Thyroid gland (tissue), 4 donors: ENCODE measurements around the gene SEMA4B. TPM values are rescaled to one million over a fixed set of nuclear protein-coding genes. Genes with fewer than 3 reads are reported as not detected.
A peak's percentile ranks its signal among the peaks of the same experiment; 100 is the strongest.
"Not testable (repeated sequence)": the region's sequence is repeated elsewhere in the genome, so short reads cannot be mapped to it uniquely, and the experiment has no call there.

Experiments
- DNase-seq, 2 donors: peaks; one replicate each; pipeline ENCODE4 v3.0.0-alpha.2; 2019
- H3K27ac ChIP-seq, 3 donors: fragments of 200-600 bp; sonication (generic); 1 replicate in 2 of 3; 2 replicates in 1 of 3; pipeline ENCODE4 v1.5.1; 2016 to 2019; ENCODE audit warnings: mild to moderate bottlenecking in 1 of 3, moderate library complexity in 1 of 3
- H3K27me3 ChIP-seq: fragments of 200-600 bp; sonication (generic); one replicate; pipeline ENCODE4 v1.5.1; 2019
- H3K36me3 ChIP-seq, 2 donors: fragments of 200-600 bp; sonication (generic); one replicate each; pipeline ENCODE4 v1.5.1; 2016 to 2019
- H3K4me1 ChIP-seq, 2 donors: fragments of 200-600 bp; sonication (generic); one replicate each; pipeline ENCODE4 v1.5.1; 2017 to 2019
- H3K4me3 ChIP-seq, 3 donors: fragments of 200-600 bp; sonication (generic); replicated peaks in 1 of 3; 1 replicate in 2 of 3; 2 replicates in 1 of 3; pipeline ENCODE4 v1.5.1; 2016; ENCODE audit warnings: mild to moderate bottlenecking in 1 of 3
- H3K9me3 ChIP-seq: fragments of 200-600 bp; sonication (generic); one replicate; pipeline ENCODE4 v1.5.1; 2017
- POLR2A ChIP-seq, 2 donors: fragments of 450-650 bp; IDR thresholded peaks; one replicate each; pipeline ENCODE4 v1.6.1; 2017; ENCODE audit warnings: antibody characterized with exemption in 2 of 2, mild to moderate bottlenecking in 2 of 2, moderate library complexity in 1 of 2
- WGBS, 2 donors: methylation state at CpG; one replicate each; pipeline ENCODE4 v1.1.5; 2017; 5-methylcytosine and 5-hydroxymethylcytosine counted together
- intact Hi-C: fragments of 100-400 bp; cut with DNase I; formaldehyde crosslinking; loops from one replicate; pipeline ENCODE4 v1.15.1; 2023
- total RNA-seq, 4 donors: library from RNA; depleted of rRNA; stranded (reverse); fragments of >200 nt; gene quantifications; one replicate each; pipeline ENCODE4 v1.2.3, GENCODE V29; 2016
- TF ChIP-seq, protein P1 (sequence below), 6 experiments: fragments of 200-600 bp in 3 of 6; fragments of 450-650 bp in 3 of 6; sonication (generic) in 3 of 6; IDR thresholded peaks; one replicate each; pipeline ENCODE4 v1.5.1; 2016 to 2019; ENCODE audit warnings: antibody characterized with exemption in 6 of 6, mild to moderate bottlenecking in 2 of 6, inconsistent platforms in 1 of 6, moderate library complexity in 1 of 6

SEMA4B gene
- total RNA-seq, 4 donors from 2014 or later, result 49.5 to 163 (median 69.9) TPM

DNA sequence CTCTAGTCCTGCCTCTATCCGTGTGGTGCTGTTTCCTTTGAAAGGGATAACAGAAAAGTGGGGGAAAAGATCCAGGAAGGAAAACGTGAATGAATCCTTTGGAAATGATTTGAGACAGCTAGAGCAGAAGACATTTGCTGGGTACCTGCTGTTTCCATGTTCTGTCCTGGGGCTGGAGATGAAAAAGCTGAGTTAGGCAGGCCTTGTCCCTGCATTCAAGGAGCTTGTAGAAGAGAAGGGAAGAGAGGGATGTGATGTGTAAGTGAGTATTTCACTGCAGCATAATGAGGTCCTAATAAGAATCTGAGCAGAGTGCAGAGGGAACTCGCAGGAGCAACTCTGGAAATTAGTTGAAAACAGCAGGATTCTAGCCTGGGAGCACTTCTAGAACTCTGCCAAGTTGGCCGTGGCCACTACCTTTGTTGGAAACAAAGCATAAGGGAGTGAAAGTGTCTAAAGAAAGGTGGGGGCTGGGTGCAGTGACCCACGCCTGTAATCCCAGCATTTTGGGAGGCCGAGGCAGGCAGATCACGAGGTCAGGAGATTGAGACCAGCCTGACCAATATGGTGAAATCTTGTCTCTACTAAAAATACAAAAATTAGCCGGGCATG, 13.8 kb upstream of the SEMA4B start:
- H3K4me3 ChIP-seq, result no peak overlapping the region
- WGBS, 2 donors, result 60 to 70% methylated on average over 8 of the region's 8 CpGs

DNA sequence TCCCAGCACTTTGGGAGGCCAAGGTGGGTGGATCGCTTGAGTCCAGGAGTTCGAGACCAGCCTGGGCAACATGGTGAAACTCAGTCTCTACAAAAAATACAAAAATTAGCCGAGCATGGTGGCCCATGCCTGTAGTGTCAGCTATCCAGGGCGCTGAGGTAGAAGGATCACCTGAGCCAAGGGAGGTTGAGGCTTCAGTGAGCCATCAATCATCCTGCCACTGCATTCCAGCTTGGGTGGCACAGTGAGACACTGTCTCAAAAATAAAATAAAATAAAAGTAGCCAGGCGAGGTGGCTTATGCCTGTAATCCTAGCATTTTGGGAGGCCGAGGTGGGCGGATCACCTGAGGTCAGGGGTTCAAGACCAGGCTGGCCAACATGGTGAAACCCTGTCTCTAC, 13.1 kb upstream of the SEMA4B start:
- H3K4me3 ChIP-seq, H3K9me3 ChIP-seq, intact Hi-C loops, H3K36me3 ChIP-seq, H3K27me3 ChIP-seq, DNase-seq: not testable (repeated sequence)
- WGBS, 2 donors, result 86 to 91% methylated on average over 7 of the region's 7 CpGs
- Histone ChIP-seq H3K27ac (peak overlapping the region in 2 of 3 donors; percentile 62 to 98), H3K4me1 (peaks cover 60 to 81% of the 10 kb centered on the region in 2 donors)

More for the DNA sequence above, 13.8 kb upstream of the SEMA4B start:
- Histone ChIP-seq H3K36me3 (no peaks in the 10 kb centered on the region), H3K9me3 (no peaks in the 10 kb centered on the region), H3K27me3 (no peaks in the 10 kb centered on the region), H3K27ac (peak overlapping the region; percentile 50 to 98 (median 62)), H3K4me1 (peaks cover 53 to 80% of the 10 kb centered on the region in 2 donors)
- intact Hi-C loops, result no loop called here
- no peak for DNase-seq
- TF ChIP-seq, protein P1, sequence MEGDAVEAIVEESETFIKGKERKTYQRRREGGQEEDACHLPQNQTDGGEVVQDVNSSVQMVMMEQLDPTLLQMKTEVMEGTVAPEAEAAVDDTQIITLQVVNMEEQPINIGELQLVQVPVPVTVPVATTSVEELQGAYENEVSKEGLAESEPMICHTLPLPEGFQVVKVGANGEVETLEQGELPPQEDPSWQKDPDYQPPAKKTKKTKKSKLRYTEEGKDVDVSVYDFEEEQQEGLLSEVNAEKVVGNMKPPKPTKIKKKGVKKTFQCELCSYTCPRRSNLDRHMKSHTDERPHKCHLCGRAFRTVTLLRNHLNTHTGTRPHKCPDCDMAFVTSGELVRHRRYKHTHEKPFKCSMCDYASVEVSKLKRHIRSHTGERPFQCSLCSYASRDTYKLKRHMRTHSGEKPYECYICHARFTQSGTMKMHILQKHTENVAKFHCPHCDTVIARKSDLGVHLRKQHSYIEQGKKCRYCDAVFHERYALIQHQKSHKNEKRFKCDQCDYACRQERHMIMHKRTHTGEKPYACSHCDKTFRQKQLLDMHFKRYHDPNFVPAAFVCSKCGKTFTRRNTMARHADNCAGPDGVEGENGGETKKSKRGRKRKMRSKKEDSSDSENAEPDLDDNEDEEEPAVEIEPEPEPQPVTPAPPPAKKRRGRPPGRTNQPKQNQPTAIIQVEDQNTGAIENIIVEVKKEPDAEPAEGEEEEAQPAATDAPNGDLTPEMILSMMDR (IDR thresholded peaks at IDR 0.05), result no peak
- TF ChIP-seq POLR2A (IDR thresholded peaks at IDR 0.05), result no peak

DNA sequence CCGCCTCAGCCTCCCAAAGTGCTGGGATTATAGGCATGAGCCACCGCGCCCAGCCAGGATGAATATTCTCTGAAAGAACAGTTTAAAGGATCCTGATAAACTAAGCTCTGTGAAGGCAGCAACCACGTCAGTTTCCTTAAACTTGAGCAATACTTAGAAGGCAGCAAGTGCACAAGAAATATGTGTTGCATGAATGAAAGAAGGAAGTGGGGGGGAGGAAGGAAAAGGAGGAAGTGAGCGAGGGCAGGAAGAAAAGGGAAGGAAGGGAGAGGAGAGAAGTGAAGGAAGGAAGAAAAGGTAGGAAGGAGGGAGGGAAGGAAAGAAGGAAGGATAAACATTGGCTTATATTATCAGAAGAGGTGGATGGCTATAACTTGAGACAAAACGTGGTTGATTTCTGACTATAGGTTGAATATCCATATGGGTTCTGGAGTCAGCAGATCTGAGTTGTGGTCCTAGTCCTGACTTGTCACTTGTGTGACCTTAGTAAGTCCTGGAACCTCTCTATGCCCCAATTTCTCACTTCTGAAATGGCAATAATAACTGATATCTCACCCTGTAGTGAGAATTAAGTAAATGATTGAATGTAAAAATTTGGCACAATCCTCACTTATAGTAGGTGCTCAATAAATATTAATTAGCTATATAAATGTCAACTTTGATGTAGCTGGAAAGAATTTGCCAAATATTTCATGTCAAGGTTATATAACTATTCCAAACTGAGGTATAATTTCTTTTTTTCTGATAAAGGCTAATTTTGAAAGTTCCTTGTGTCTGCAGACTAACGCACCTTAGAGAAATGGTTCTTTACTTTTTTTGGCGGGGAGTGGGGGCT, 12.0 kb upstream of the SEMA4B start:
- H3K36me3 ChIP-seq, result no peaks in the 10 kb centered on the region
- H3K27ac ChIP-seq, result peak overlapping the region in 2 of 3 donors; percentile 86 to 98
- no peak overlapping the region for H3K4me3 ChIP-seq
- no peak for DNase-seq
- peaks cover 60 to 81% of the 10 kb centered on the region in 2 donors for H3K4me1 ChIP-seq
- 89 to 91% methylated on average over 8 of the region's 8 CpGs for WGBS, 2 donors
- intact Hi-C loops, result no loop called here
- H3K27me3 ChIP-seq, result no peaks in the 10 kb centered on the region
- H3K9me3 ChIP-seq, result no peaks in the 10 kb centered on the region
- TF ChIP-seq POLR2A (IDR thresholded peaks at IDR 0.05), result no peak

DNA sequence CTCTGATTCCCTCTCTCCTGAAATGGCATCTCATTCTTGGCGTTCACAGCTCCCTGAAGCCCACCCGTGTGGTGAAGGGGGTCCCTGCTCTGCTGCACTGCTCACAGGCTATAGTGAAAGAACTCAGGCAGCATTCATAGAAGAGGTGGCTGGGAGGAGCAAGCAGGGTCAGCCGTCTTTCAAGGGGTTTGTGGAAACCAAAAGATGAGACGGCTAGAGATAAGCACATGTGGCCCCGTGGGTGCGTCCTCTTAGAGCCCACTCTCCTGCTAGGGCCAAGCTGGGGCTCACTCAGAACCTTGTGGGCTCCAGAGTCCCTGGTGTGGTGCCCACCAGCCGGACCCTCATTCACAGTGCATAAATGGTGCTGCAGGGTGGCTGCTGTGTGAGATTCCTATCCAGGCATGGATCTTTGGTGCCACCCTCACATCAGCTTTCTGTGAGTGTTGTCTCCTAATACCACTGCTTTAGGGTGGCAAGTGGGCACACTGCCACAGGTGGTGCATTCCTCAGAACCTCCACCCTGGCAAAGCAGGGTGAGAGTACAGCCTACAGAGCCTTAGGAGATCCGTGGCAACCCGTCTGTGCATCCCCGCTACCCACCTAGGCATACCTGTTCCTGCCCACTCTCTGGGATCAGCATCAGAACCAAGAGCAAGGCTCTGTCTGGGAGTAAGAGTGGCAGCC, 11.2 kb upstream of the SEMA4B start:
- no peaks in the 10 kb centered on the region for H3K9me3 ChIP-seq
- H3K27ac ChIP-seq, result peak overlapping the region; percentile 34 to 87 (median 86)
- DNase-seq, result no peak
- TF ChIP-seq, protein P1 (IDR thresholded peaks at IDR 0.05), result no peak
- TF ChIP-seq POLR2A (IDR thresholded peaks at IDR 0.05), result no peak
- WGBS, 2 donors, result 65 to 82% methylated on average over 10 of the region's 10 CpGs
- H3K36me3 ChIP-seq, result no peaks in the 10 kb centered on the region
- intact Hi-C loops, result no loop called here
- H3K27me3 ChIP-seq, result no peaks in the 10 kb centered on the region
- H3K4me3 ChIP-seq, result no peak overlapping the region
- H3K4me1 ChIP-seq, result peaks cover 55 to 82% of the 10 kb centered on the region in 2 donors

DNA sequence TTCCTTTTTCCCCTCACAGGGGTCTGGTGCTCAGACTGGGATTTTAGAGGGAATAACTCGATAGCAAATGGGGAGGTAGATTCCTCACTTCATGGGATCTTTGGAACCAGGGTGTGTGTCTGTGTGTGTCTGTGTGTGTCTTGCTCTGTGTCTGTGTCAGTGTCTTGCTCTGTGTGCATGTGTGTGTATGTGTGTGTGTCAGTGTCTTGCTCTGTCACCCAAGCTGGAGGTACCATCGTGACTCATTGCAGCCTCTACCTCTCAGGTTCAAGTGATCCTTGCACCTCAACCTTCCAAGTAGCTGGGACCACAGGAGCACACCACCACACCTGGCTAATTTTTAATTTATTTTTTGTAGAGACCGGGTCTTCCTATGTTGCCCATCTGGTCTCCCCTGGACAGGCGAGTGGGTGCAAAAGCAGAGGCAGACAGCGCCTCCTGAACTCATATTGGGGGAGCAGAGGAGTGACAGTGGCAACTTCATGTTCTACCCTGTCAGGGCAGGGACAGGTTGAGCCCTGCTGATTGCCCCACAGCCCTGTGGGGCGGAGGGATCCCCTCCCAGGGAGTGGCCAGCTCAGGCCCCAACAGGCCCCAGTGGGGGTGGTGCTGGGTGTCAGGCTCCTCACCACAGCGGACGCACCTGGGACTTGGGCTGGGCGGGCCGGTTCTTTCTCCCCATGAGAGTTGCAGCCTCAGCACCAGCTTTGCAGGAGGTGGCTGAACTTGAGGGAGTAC, 10.4 kb upstream of the SEMA4B start:
- no peak overlapping the region for H3K4me3 ChIP-seq
- no peaks in the 10 kb centered on the region for H3K9me3 ChIP-seq
- peak overlapping the region; percentile 34 to 87 (median 86) for H3K27ac ChIP-seq
- TF ChIP-seq, protein P1 (IDR thresholded peaks at IDR 0.05), result no peak
- no peak for TF ChIP-seq POLR2A (IDR thresholded peaks at IDR 0.05)
- 66 to 72% methylated on average over 5 to 10 of the region's 10 CpGs for WGBS, 2 donors
- no peaks in the 10 kb centered on the region for H3K27me3 ChIP-seq
- no peaks in the 10 kb centered on the region for H3K36me3 ChIP-seq
- intact Hi-C loops, result no loop called here
- peak; percentile 31 to 38 for DNase-seq
- peaks cover 51 to 80% of the 10 kb centered on the region in 2 donors for H3K4me1 ChIP-seq
